Lung (tissue), 12 donors: Measurements from ENCODE around the gene LSMEM2. TPM values are rescaled to one million over a fixed set of nuclear protein-coding genes. Genes with fewer than 3 reads are reported as not detected.

ENCODE experiments used
- ATAC-seq: fragments of 200-7000 bp; cut with Tn5 transposase; one replicate; pipeline ENCODE4 v1.9.1; 2020; ENCODE audit warnings: moderate number of reproducible peaks; ENCODE audit not compliant: insufficient read depth, low FRiP score
- DNase-seq, 3 donors: peaks; one replicate each; pipeline ENCODE4 v3.0.0-alpha.2; 2013 to 2017
- H3K27ac ChIP-seq, 2 donors: one replicate each; pipeline ENCODE4 v1.5.1; 2013; ENCODE audit warnings: mild to moderate bottlenecking in 2 of 2, moderate library complexity in 2 of 2, control low read depth in 1 of 2, inconsistent platforms in 1 of 2, low read depth in 1 of 2, low read length in 1 of 2
- H3K27me3 ChIP-seq, 3 donors: one replicate each; pipeline ENCODE4 v1.5.1; 2013; ENCODE audit warnings: low read length in 2 of 3; ENCODE audit not compliant: control insufficient read depth in 3 of 3, insufficient read depth in 3 of 3
- H3K36me3 ChIP-seq, 4 donors: one replicate each; pipeline ENCODE4 v1.5.1; 2013; ENCODE audit warnings: low read length in 4 of 4, mild to moderate bottlenecking in 1 of 4, moderate library complexity in 1 of 4; ENCODE audit not compliant: control insufficient read depth in 4 of 4, insufficient read depth in 4 of 4
- H3K4me1 ChIP-seq, 5 donors: one replicate each; pipeline ENCODE4 v1.5.1; 2013; ENCODE audit warnings: low read length in 5 of 5, mild to moderate bottlenecking in 2 of 5, moderate library complexity in 1 of 5; ENCODE audit not compliant: control insufficient read depth in 5 of 5, insufficient read depth in 5 of 5
- H3K4me3 ChIP-seq: one replicate; pipeline ENCODE4 v1.5.1; 2013; ENCODE audit warnings: mild to moderate bottlenecking, control low read depth, moderate library complexity
- H3K9ac ChIP-seq, 2 donors: one replicate each; pipeline ENCODE4 v1.5.1; 2013; ENCODE audit warnings: low read length in 2 of 2, control low read depth in 1 of 2; ENCODE audit not compliant: insufficient read depth in 1 of 2
- H3K9me3 ChIP-seq, 4 donors: one replicate each; pipeline ENCODE4 v1.5.1; 2013; ENCODE audit warnings: low read length in 3 of 4, mild to moderate bottlenecking in 1 of 4, moderate library complexity in 1 of 4; ENCODE audit not compliant: control insufficient read depth in 4 of 4, insufficient read depth in 3 of 4
- CTCF ChIP-seq: IDR thresholded peaks from 2 replicates; pipeline ENCODE4 v1.5.1; 2012; ENCODE audit warnings: mild to moderate bottlenecking; ENCODE audit errors: control extremely low read depth, extremely low read depth
- WGBS, 2 donors: extraction: QIAGEN DNeasy Blood & Tissue Kit; methylation state at CpG; one replicate each; pipeline ENCODE4 v1.1.7; 2013; 5-methylcytosine and 5-hydroxymethylcytosine counted together
- polyA plus RNA-seq, 2 donors: library from polyadenylated mRNA; stranded (reverse); fragments of 200-250 nt; gene quantifications; one replicate each; pipeline ENCODE4 v1.2.1, GENCODE V29; 2013
- total RNA-seq, 2 donors: library from RNA; depleted of rRNA in 1 of 2; stranded (reverse); fragments of >200 nt in 1 of 2; gene quantifications; one replicate each; pipeline ENCODE4 v1.2.1, GENCODE V29; 2014 to 2021
- donor health status: control.
- donor health status: control.
- donor health status: Bipolar disorder and iron deficiency.
- donor health status: healthy.
- donor health status: DM: yes; HTN: yes; CAD: no.

Gene LSMEM2
- total and polyA plus RNA-seq, 4 donors: 0.10 to 0.49 (median 0.12) TPM; not detected in 1

- Histone ChIP-seq H3K4me3 (no peak overlapping the region), H3K4me1 (peaks cover 0 to 18% (median 0%) of the 10 kb centered on the region in 5 donors), H3K9ac (no peak overlapping the region), H3K27me3 (no peaks in the 10 kb centered on the region), H3K27ac (peak overlapping the region in 1 of 2 donors; percentile 51), H3K9me3 (no peaks in the 10 kb centered on the region), H3K36me3 (no peaks in the 10 kb centered on the region)
- TF ChIP-seq CTCF: no peak
- no peak for DNase-seq
- no peak for ATAC-seq
- WGBS, 2 donors: 85 to 91% methylated on average over 4 of the region's 4 CpGs
Measured at GRCh38 chr3:50230794-50231125, 48.1 kb upstream of the LSMEM2 start.

GRCh38 chr3:50231581-50231980, 47.3 kb upstream of the LSMEM2 start:
- no peak for TF ChIP-seq CTCF
- no peak overlapping the region for H3K9ac ChIP-seq
- H3K9me3 ChIP-seq: no peaks in the 10 kb centered on the region
- H3K36me3 ChIP-seq: no peaks in the 10 kb centered on the region
- no peak for ATAC-seq
- peaks cover 0 to 14% (median 0%) of the 10 kb centered on the region in 5 donors for H3K4me1 ChIP-seq
- H3K4me3 ChIP-seq: no peak overlapping the region
- WGBS, 2 donors: 84 to 87% methylated on average over 5 of the region's 5 CpGs
- H3K27ac ChIP-seq: no peak overlapping the region
- DNase-seq: no peak
- H3K27me3 ChIP-seq: no peaks in the 10 kb centered on the region

GRCh38 chr3:50232303-50232702, 46.6 kb upstream of the LSMEM2 start:
- Histone ChIP-seq H3K4me3 (no peak overlapping the region), H3K27ac (no peak overlapping the region), H3K27me3 (no peaks in the 10 kb centered on the region), H3K4me1 (peaks cover 0 to 11% (median 0%) of the 10 kb centered on the region in 5 donors), H3K9me3 (no peaks in the 10 kb centered on the region), H3K9ac (no peak overlapping the region), H3K36me3 (no peaks in the 10 kb centered on the region)
- no peak for TF ChIP-seq CTCF
- WGBS, 2 donors: 74 to 82% methylated on average over 3 of the region's 3 CpGs
- no peak for ATAC-seq
- DNase-seq: no peak

GRCh38 chr3:50233176-50233575, 45.7 kb upstream of the LSMEM2 start:
- no peak overlapping the region for H3K9ac ChIP-seq
- WGBS, 2 donors: 84 to 98% methylated on average over 4 of the region's 4 CpGs
- TF ChIP-seq CTCF: no peak

More at GRCh38 chr3:50233176-50233575, 45.7 kb upstream of the LSMEM2 start:
- Histone ChIP-seq H3K27ac (peak overlapping the region in 1 of 2 donors; percentile 1), H3K4me3 (no peak overlapping the region), H3K27me3 (no peaks in the 10 kb centered on the region), H3K9me3 (no peaks in the 10 kb centered on the region), H3K4me1 (peaks cover 0 to 14% (median 0%) of the 10 kb centered on the region in 5 donors), H3K36me3 (no peaks in the 10 kb centered on the region)
- DNase-seq (peak in 2 of 3 donors; percentile 50 to 58), ATAC-seq (no peak)
